ENCODE results near the gene FOXO1.

GRCh38 chr13:40539576-40540327 lies 126.7 kb downstream of the FOXO1 start:
- TF ChIP-seq CTCF (IDR thresholded peaks at IDR 0.05; ENCODE audit: low read depth, low read length, poor library complexity, severe bottlenecking) (no peak), EZH2phosphoT487 (IDR thresholded peaks at IDR 0.05; ENCODE audit: borderline replicate concordance, low read length) (no peak)
